Gastroesophageal sphincter (tissue), 3 donors: Measurements from ENCODE around the gene FSCN2.

ENCODE experiments used
- CTCF ChIP-seq, 4 experiments: fragments of 200-600 bp in 2 of 4; fragments of 450-650 bp in 2 of 4; sonication (generic) in 1 of 4; IDR thresholded peaks; one replicate each; pipeline ENCODE4 v1.5.1; 2017 to 2019; ENCODE audit warnings: antibody characterized with exemption in 4 of 4, mild to moderate bottlenecking in 2 of 4, moderate library complexity in 2 of 4
- EP300 ChIP-seq: sonication (generic); formaldehyde crosslinking; IDR thresholded peaks from one replicate; pipeline ENCODE4 v1.6.1; 2017; ENCODE audit warnings: antibody characterized with exemption, mild to moderate bottlenecking
- POLR2A ChIP-seq, 2 donors: fragments of 450-650 bp; IDR thresholded peaks; one replicate each; pipeline ENCODE4 v1.6.1; 2017; ENCODE audit warnings: antibody characterized with exemption in 2 of 2, mild to moderate bottlenecking in 2 of 2, moderate library complexity in 1 of 2
- POLR2AphosphoS5 ChIP-seq: sonication (generic); formaldehyde crosslinking; IDR thresholded peaks from one replicate; pipeline ENCODE4 v1.6.1; 2017; ENCODE audit warnings: antibody characterized with exemption

DNA sequence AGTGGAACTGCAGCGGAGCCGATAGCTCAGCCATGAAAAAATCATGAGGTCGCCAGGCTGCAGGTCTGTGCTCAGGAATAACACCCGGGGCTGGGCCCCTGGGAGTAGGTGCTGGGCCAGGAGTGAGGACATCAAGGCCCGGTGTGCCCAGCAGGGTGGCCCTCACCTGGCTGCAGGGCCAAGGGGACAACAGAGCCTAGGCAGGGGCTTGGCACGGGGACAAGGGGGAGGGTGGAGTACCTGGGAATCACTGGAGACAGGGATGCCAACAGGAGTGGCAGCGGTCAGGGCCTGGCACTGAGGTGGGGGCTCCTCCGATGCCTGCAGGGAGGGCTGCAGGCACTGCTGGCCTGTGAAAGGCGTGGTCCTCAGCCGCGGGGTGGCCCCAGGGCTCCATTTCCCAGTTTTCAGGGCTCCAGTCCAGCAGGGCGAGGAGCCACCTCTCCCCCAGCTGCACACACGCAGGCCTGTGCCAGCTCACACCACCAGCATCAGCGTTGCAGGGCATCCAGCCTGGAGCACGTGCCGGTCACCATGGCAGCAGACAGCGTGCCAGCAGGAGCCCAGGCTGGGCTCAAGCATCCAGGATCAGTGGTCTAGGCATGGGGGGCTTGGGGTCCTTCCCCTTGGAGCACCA lies 4.7 kb upstream of the FSCN2 start:
- TF ChIP-seq POLR2A (IDR thresholded peaks at IDR 0.05) = no peak
- TF ChIP-seq CTCF (IDR thresholded peaks at IDR 0.05) = peak in 1 of 4 experiments; percentile 12
- peak; percentile 14 for TF ChIP-seq POLR2AphosphoS5
- no peak for TF ChIP-seq EP300
